B cell (primary cell): ENCODE measurements around the gene ANKS1A. TPM values are rescaled to one million over a fixed set of nuclear protein-coding genes. Genes with fewer than 3 reads are reported as not detected.

ENCODE experiments used
- ATAC-seq: fragments of 200-7000 bp; cut with Tn5 transposase; one replicate; pipeline ENCODE4 v1.10.0; 2021; ENCODE audit warnings: low read depth, mild to moderate bottlenecking, moderate number of reproducible peaks, moderate library complexity
- CTCF ChIA-PET: fragments of 350-600 bp; sonication (Branson Sonifier 250); formaldehyde crosslinking; loops from one replicate; lab custom pipeline; 2021; ENCODE audit warnings: antibody characterized with exemption, inconsistent platforms; lab: Charles Lee
- POLR2A ChIA-PET: fragments of 350-600 bp; sonication (Branson Sonifier 250); formaldehyde crosslinking; loops from one replicate; lab custom pipeline; 2021; ENCODE audit warnings: antibody characterized with exemption; lab: Charles Lee
- DNase-seq: peaks from one replicate; pipeline ENCODE4 v3.0.0; 2013
- H2AFZ ChIP-seq: 2 replicates; pipeline ENCODE4 v1.6.1; 2012; ENCODE audit warnings: mild to moderate bottlenecking, low read depth, low read length; ENCODE audit not compliant: insufficient read depth, poor library complexity, severe bottlenecking
- H3K27ac ChIP-seq, 2 donors: 1 replicate in 1 of 2; 2 replicates in 1 of 2; pipeline ENCODE4 v1.5.1; 2012 to 2013; ENCODE audit warnings: low read length in 2 of 2, mild to moderate bottlenecking in 2 of 2, moderate library complexity in 1 of 2
- H3K27me3 ChIP-seq, 4 experiments: fragments of 200-600 bp in 1 of 4; sonication (generic) in 1 of 4; replicated peaks in 1 of 4; 1 replicate in 2 of 4; 2 replicates in 2 of 4; pipeline versions ENCODE4 v1.6.1 to v1.7.0; 2013 to 2016; ENCODE audit warnings: low read length in 3 of 4, mild to moderate bottlenecking in 2 of 4, mixed read lengths in 1 of 4, moderate library complexity in 1 of 4; ENCODE audit not compliant: insufficient read depth in 4 of 4, control insufficient read depth in 3 of 4; ENCODE audit errors: control extremely low read depth in 1 of 4
- H3K36me3 ChIP-seq, 2 experiments: replicated peaks in 1 of 2; 1 replicate in 1 of 2; 2 replicates in 1 of 2; pipeline versions ENCODE4 v1.6.1 to v1.7.1; 2013; ENCODE audit warnings: low read length in 1 of 2; ENCODE audit not compliant: insufficient read depth in 2 of 2, control insufficient read depth in 1 of 2; ENCODE audit errors: control extremely low read depth in 1 of 2, extremely low read depth in 1 of 2
- H3K4me1 ChIP-seq, 2 donors: fragments of 200-600 bp in 1 of 2; sonication (generic) in 1 of 2; 1 replicate in 1 of 2; 2 replicates in 1 of 2; pipeline versions ENCODE4 v1.5.1 to v1.6.1; 2013 to 2017; ENCODE audit warnings: low read length in 2 of 2; ENCODE audit not compliant: control insufficient read depth in 2 of 2, insufficient read depth in 2 of 2
- H3K4me2 ChIP-seq: replicated peaks from 2 replicates; pipeline ENCODE3; 2012; ENCODE audit warnings: mild to moderate bottlenecking, low read depth, low read length; ENCODE audit not compliant: poor library complexity, severe bottlenecking
- H3K4me3 ChIP-seq, 5 experiments: fragments of 200-600 bp in 1 of 5; sonication (generic) in 1 of 5; 1 replicate in 3 of 5; 2 replicates in 2 of 5; pipeline versions ENCODE4 v1.5.1 to v1.7.0; 2011 to 2016; ENCODE audit warnings: low read length in 4 of 5, mild to moderate bottlenecking in 4 of 5, low read depth in 2 of 5, control low read depth in 1 of 5, moderate library complexity in 1 of 5; ENCODE audit not compliant: insufficient read depth in 1 of 5; ENCODE audit errors: control extremely low read depth in 1 of 5, extremely low read depth in 1 of 5
- H3K79me2 ChIP-seq: fragments of 200-600 bp; sonication (generic); one replicate; pipeline ENCODE4 v1.6.0; 2016; ENCODE audit warnings: low read length; ENCODE audit not compliant: control insufficient read depth, insufficient read depth
- H3K9ac ChIP-seq: fragments of 200-600 bp; sonication (generic); 2 replicates; pipeline ENCODE4 v1.6.1; 2017; ENCODE audit warnings: mild to moderate bottlenecking, low read length, moderate library complexity
- H3K9me3 ChIP-seq, 3 donors: one replicate each; pipeline versions ENCODE4 v1.6.1 to v1.7.1; 2013; ENCODE audit warnings: low read length in 2 of 3; ENCODE audit not compliant: control insufficient read depth in 2 of 3, insufficient read depth in 1 of 3; ENCODE audit errors: control extremely low read depth in 1 of 3
- H4K20me1 ChIP-seq: 2 replicates; pipeline ENCODE4 v1.6.0; 2012; ENCODE audit warnings: mild to moderate bottlenecking, low read length; ENCODE audit not compliant: insufficient read depth, control insufficient read depth, poor library complexity, severe bottlenecking
- H3K27ac Mint-ChIP-seq: one replicate; pipeline ENCODE4 v1.8.0; 2021; ENCODE audit warnings: mixed read lengths
- H3K27me3 Mint-ChIP-seq: one replicate; pipeline ENCODE4 v1.8.0; 2021; ENCODE audit warnings: mixed read lengths
- H3K4me1 Mint-ChIP-seq: one replicate; pipeline ENCODE4 v1.8.0; 2021; ENCODE audit warnings: mixed read lengths
- H3K4me3 Mint-ChIP-seq: one replicate; pipeline ENCODE4 v1.8.0; 2021; ENCODE audit warnings: mixed read lengths
- H3K9me3 Mint-ChIP-seq: one replicate; pipeline ENCODE4 v1.8.0; 2022; ENCODE audit warnings: mixed read lengths; ENCODE audit not compliant: insufficient read depth
- CTCF ChIP-seq: fragments of 200-600 bp; IDR thresholded peaks from one replicate; pipeline ENCODE4 v1.8.0; 2022; ENCODE audit warnings: antibody characterized with exemption, mild to moderate bottlenecking
- EZH2 ChIP-seq: IDR thresholded peaks from 2 replicates; pipeline ENCODE4 v1.6.1; 2012; ENCODE audit warnings: borderline replicate concordance, low read depth, mild to moderate bottlenecking, moderate library complexity, low read length; ENCODE audit not compliant: insufficient read depth, poor library complexity, severe bottlenecking
- WGBS: methylation state at CpG from one replicate; pipeline ENCODE4 v1.1.5; 2013; ENCODE audit warnings: missing lambda C conversion rate; ENCODE audit not compliant: insufficient coverage; 5-methylcytosine and 5-hydroxymethylcytosine counted together
- intact Hi-C: fragments of 100-400 bp; cut with micrococcal nuclease; formaldehyde crosslinking; loops from one replicate; pipeline ENCODE4 v1.10.0; 2022
- polyA plus RNA-seq: library from polyadenylated mRNA; depleted of rRNA; stranded (reverse); fragments of >200 nt; gene quantifications from 2 replicates; pipeline ENCODE4 v1.2.3, GENCODE V29; 2012
- total RNA-seq, 2 donors: library from RNA; stranded (reverse); fragments of 120-200 nt in 1 of 2; gene quantifications; 1 replicate in 1 of 2; 2 replicates in 1 of 2; pipeline versions ENCODE4 v1.2.3 to v1.2.4, GENCODE V29; 2013 to 2022

Gene ANKS1A
- total and polyA plus RNA-seq, 2 donors (not counting 1 experiment from before 2014, with no cell fraction given), result 3.4 to 19.7 TPM

DNA sequence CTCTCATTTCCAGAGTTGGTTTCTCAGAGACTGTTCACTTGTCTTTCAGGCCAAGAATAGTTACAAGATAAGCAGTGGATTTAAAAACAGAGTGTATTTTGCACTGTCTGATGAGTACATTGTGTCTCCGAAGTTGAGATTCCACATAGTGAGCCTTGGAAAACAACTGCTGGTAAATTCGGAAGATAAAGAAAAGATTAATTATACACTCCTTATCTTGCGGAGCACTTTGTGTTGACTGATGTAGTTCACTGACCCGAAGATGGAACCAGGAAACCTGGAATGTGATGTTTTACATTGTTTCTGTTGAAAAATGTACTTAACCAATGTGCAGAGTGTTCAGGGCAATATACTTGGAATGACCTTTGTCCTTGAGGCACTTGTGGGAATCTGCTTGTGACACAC is 51.0 kb downstream of the ANKS1A start:
- Mint-ChIP-seq H3K27me3 (no peaks in the 10 kb centered on the region), H3K4me3 (no peak overlapping the region), H3K4me1 (peaks cover 10% of the 10 kb centered on the region), H3K9me3 (no peaks in the 10 kb centered on the region), H3K27ac (no peak overlapping the region)
- CTCF ChIA-PET, result no interaction called here
- POLR2A ChIA-PET, result no interaction called here
- no peak for ATAC-seq
- no peak overlapping the region for H3K4me3 ChIP-seq
- WGBS, result no CpG with 5 or more reads among the region's 4 CpGs
- H3K4me2 ChIP-seq, result no peak overlapping the region
- peaks cover 0 to 4% (median 0%) of the 10 kb centered on the region in 3 donors for H3K9me3 ChIP-seq
- H3K79me2 ChIP-seq, result peaks cover 19% of the 10 kb centered on the region
- H3K27me3 ChIP-seq, result no peaks in the 10 kb centered on the region
- peaks cover 0 to 1% of the 10 kb centered on the region in 2 experiments for H3K36me3 ChIP-seq
- H4K20me1 ChIP-seq, result peaks cover 12% of the 10 kb centered on the region
- no peak overlapping the region for H3K9ac ChIP-seq
- H3K27ac ChIP-seq, result no peak overlapping the region
- no peak overlapping the region for H2AFZ ChIP-seq
- TF ChIP-seq CTCF, result no peak
- no peak for TF ChIP-seq EZH2
- H3K4me1 ChIP-seq, result peaks cover 4% of the 10 kb centered on the region in 2 donors
- no peak for DNase-seq
- intact Hi-C loops, result no loop called here

DNA sequence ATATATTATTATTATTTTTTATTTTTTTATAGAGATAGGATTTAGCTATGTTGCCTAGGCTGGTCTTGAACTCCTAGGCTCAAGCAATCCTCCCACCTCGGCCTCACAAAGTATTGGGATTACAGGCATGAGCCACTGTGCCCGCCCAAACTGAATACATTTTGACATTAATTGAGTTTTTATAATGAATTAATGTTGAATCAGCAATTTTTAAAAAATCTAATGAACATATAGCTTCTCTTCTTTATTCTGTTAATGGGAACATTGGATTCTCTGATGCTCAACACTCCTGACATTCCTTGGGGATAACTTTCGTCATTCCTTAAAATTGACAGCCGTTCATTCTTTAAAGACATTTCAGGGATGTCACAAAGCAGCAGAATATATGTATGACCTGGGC is 52.4 kb downstream of the ANKS1A start:
- peaks cover 0 to 4% (median 0%) of the 10 kb centered on the region in 3 donors for H3K9me3 ChIP-seq
- H2AFZ ChIP-seq, result no peak overlapping the region
- Mint-ChIP-seq H3K4me3 (no peak overlapping the region), H3K4me1 (peaks cover 3% of the 10 kb centered on the region), H3K27ac (no peak overlapping the region), H3K9me3 (no peaks in the 10 kb centered on the region), H3K27me3 (no peaks in the 10 kb centered on the region)
- ChIA-PET POLR2A (no interaction called here), CTCF (no interaction called here)
- H3K27ac ChIP-seq, result no peak overlapping the region
- H3K27me3 ChIP-seq, result no peaks in the 10 kb centered on the region
- no peaks in the 10 kb centered on the region for H3K4me1 ChIP-seq
- DNase-seq (no peak), ATAC-seq (no peak)
- no peak for TF ChIP-seq EZH2
- H3K79me2 ChIP-seq, result peaks cover 10% of the 10 kb centered on the region
- H4K20me1 ChIP-seq, result peaks cover 8% of the 10 kb centered on the region
- no peak overlapping the region for H3K4me3 ChIP-seq
- no peak overlapping the region for H3K4me2 ChIP-seq
- peaks cover 0 to 1% of the 10 kb centered on the region in 2 experiments for H3K36me3 ChIP-seq
- no peak overlapping the region for H3K9ac ChIP-seq
- 100% methylated on average over 1 of the region's 4 CpGs for WGBS
- intact Hi-C loops, result no loop called here
